Erythroblast (primary cell): ENCODE results near the gene MAGI1.
"Not testable (repeated sequence)": the region's sequence is repeated elsewhere in the genome, so short reads cannot be mapped to it uniquely, and the experiment has no call there.

Experiments used
- DNase-seq, 2 experiments: peaks; one replicate each; lab custom pipeline; 2025; lab: John Stamatoyannopoulos, UW
- GATA1 ChIP-seq: IDR thresholded peaks from 2 replicates; pipeline ENCODE4 v1.6.1; 2011; ENCODE audit warnings: low read depth, mild to moderate bottlenecking, control low read depth, low read length, moderate library complexity
- POLR2A ChIP-seq: IDR thresholded peaks from 2 replicates; pipeline ENCODE4 v1.6.1; 2011; ENCODE audit warnings: mild to moderate bottlenecking, low read length

Gene MAGI1

DNA sequence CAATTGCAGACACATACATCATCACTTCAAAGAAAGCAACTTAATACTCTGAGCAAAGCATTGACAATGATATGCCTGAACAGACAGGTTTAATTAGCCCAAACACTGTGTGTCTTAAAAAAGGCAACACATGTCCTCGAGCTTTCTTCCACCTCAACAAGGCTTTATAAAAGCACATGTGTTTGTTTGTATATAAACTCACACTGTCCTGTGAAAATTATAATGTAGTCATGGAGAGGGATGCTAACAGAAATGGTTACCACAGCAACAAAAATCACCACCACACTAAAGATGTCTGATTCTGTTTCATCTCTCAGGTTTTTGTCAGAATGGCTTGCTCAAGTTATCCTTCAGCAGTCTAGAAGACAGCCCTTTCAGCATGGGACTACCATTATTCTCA is 314.7 kb downstream of the MAGI1 start:
- no peak for TF ChIP-seq GATA1
- TF ChIP-seq POLR2A, result no peak
- no peak for DNase-seq

DNA sequence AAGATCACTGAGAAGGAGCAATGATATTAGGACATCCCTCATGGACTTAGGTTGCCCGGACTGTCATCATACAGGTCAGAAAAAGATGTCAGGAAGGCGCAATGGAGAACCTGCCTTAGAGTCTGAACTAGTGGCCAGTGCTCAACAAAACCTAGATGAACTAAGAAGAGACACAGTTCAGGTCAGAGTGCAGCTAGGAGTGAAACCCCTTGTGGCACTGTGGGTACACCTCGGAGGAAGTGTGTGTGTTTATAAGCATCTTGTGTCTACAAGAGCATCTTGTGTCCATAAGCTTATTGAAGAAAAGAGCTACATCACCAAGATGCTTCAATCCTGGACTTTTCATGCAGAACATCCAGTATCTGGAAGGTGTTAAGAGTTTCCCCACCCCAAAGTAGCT is 315.7 kb downstream of the MAGI1 start:
- no peak for DNase-seq
- TF ChIP-seq GATA1 (no peak), POLR2A (no peak)

DNA sequence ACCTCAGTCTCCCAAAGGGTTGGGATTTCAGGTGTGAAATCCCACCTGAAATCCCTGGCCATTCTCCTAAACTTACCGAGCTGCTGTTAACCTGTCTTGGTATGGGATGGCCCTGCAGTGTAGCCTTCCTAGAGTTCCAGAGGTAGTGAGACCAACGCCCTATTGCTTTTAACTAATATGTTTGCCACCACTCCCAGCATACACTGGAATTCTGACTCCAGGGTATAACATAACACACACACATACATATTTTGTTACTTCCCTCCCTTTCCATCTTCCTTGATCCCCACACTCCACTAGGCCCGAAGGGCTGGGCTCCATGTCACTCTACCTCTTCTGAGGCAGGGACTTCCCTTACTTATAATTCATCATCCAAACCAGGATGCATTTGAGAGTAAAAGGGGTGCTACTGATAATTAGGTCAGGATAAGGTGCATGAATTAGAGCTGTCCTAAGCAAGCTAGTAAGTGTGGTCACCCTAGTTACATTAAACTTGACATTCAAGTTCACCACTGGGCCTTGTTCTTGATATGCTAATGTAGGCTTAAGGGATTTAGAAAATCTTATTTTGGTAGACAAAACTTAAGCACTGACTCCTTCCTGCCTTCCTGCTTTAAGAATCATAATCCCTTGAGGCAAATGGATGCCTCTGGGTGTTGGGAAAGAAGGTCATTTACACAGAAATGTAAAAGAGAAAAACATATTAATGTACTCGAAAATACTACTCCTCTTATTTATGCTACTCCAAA is 317.6 kb downstream of the MAGI1 start:
- DNase-seq, result no peak
- TF ChIP-seq GATA1, result no peak
- no peak for TF ChIP-seq POLR2A

- DNase-seq, result not testable (repeated sequence)
Observed at GRCh38 chr3:65719639-65720038, 319.1 kb downstream of the MAGI1 start.

- no peak for DNase-seq
- TF ChIP-seq GATA1, result no peak
- no peak for TF ChIP-seq POLR2A
Observed at GRCh38 chr3:65717676-65718346, 320.9 kb downstream of the MAGI1 start.

DNA sequence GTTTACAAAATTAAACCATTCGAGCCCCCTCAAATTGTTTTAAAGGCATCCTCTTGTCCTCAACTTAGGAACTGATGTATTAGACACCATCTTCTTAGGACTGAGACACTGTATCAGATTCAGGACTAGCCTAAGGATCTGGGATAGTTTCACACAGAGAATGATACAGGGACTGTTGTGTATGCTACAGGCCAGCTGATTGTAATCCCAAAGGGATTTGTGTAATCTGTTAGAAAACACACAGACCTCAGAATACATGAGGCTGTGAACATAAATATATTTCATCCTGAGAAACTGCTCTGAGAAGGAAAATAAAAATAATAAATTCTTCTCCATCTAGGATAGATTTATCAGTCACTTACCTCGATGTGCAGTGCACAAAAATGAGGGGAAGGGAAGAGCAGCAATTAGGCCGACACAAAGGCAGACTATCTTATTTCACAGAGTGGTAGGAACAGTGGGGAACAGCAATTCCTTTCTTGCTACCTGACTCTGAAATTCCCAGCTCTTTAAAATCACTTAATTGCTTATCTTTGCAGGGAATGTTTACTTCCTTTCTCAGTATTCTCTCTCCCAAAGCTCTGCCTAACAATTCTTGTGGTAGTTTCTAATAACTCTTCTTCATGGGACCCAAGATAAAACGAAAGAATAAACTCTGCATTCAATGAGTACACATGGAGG is 322.5 kb downstream of the MAGI1 start:
- TF ChIP-seq GATA1 (no peak), POLR2A (no peak)
- no peak for DNase-seq

- TF ChIP-seq POLR2A (no peak), GATA1 (no peak)
- no peak for DNase-seq
Observed at GRCh38 chr3:65714134-65714533, 324.6 kb downstream of the MAGI1 start.

- DNase-seq, result no peak
- TF ChIP-seq GATA1 (no peak), POLR2A (no peak)
Observed at GRCh38 chr3:65713016-65713415, 325.7 kb downstream of the MAGI1 start.

DNA sequence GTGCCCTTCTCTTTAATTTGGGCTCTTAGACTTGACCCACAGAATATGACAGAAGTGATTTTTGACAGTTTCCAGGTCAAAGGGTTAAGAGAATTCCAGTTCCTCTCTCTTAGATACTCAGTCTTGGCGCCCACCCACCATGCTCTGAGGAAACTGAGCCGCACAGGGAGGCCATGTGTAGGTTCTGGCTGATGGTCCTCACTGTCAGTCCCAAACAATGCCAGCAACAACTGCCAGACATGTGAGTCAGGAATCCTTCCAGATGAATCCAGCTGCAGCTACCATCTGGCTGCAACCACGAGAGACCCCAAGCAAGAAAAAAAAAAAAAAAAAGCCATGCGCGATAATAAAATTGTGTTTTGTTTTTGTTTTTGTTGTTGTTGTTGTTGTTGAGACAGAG is 326.6 kb downstream of the MAGI1 start:
- DNase-seq, result no peak
- TF ChIP-seq POLR2A (no peak), GATA1 (no peak)

DNA sequence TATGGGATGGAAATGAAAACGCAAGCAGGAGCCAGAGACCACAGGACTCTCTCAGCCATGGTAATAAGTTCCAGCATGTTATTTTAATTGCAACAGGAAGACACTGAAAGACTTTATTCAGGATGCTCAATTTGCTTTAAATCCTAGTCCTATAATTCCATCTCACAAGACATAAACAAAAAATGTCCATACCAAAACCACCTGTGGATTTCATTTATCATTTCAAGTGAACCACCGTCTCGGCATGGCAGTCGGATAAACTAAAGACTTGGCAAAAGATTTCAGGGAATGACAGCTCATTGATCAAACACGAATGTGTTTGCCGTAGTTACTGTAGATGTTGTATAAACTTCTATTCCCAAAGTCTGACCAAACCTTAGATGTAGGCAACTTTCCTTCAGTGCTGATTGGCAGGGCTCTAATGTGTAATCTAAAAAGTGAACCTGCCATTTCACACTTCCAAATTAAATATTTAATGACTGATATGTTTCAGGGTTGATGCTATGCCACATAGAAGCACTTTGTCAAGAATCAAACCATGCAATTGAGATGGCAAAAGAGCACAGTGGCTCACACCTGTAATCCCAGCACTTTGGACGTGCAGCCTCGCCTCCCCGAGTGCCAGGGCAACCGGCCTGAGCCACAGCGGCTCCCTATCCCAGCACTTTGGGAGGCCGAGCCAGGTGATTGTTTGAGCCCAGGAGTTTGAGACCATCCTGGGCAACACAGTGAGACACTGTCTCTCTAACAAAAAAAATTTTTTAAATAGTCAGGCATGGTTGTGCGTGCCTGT is 331.7 kb downstream of the MAGI1 start:
- DNase-seq, result no peak

DNA sequence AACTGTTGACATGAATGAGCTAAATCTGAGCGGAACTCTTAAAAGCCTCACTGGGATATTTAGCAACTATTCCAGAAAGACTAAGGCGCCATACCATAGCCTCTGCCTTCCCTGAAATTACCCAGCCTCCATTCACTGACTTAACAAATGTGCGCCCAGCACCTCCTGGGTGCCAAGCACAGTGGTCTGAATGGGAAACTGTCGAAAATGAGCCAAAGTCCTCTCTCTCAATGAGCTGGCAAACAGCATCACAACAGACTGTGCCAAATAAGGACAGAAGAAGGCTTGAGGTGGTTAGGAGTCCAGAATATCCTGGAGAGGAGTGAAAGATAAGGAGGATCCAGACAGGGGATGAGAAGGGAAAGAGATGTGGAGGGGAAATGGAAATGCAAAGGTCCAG is 332.4 kb downstream of the MAGI1 start:
- TF ChIP-seq POLR2A (no peak), GATA1 (no peak)
- DNase-seq, result no peak

More for the DNA sequence above, 331.7 kb downstream of the MAGI1 start:
- TF ChIP-seq POLR2A (no peak), GATA1 (no peak)

DNA sequence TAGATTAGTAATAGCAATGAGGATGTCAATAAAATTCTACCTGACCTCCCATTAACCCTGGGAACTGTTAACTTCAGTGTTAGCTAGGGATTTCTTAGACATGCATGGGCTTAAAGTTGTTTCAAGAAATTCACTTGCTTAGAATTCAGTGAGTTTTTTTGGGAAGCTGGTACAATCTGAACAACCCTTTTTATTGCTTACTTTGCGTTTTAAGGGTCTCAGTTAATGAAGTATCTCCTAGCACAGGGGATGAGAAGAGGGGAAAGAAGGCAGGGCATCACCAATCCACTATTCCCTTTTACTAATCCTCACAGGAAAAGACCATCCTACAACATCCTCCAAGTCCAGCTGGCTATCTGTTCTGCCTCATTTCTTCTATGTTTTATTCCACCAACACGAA is 334.9 kb downstream of the MAGI1 start:
- no peak for TF ChIP-seq POLR2A
- no peak for TF ChIP-seq GATA1
- no peak for DNase-seq

DNA sequence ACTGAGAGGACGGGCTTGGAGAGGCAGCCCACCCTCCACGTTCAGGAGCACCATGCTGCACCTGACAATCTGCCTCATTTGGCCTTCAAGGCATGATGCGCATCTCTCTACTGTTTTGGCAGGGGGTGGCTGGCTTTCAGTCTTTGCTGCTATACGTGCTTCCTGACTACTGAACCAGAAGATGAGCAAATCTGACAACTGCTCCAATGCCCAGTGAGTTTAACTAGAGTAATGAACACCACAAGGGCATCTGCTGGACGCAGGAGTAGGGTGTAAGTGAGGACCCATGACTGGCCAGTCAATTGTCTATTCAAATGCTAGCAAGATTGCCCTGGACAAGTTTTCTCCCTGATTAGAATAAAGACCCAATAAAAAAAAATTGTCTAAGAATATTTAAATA is 335.7 kb downstream of the MAGI1 start:
- TF ChIP-seq POLR2A (no peak), GATA1 (no peak)
- DNase-seq, result no peak
